ENCODE results near the gene ZNF428. TPM values are rescaled to one million over a fixed set of nuclear protein-coding genes. Genes with fewer than 3 reads are reported as not detected.

Gene ZNF428
- polyA plus RNA-seq, 1 of the 3 experiments (the other 2 are of a cell fraction) = 79.5 TPM

- Histone ChIP-seq H3K9me3 (no peaks in the 10 kb centered on the region), H3K27ac (ENCODE audit: low read depth in 2 of 2, low read length in 1 of 2) (no peak overlapping the region), H3K4me2 (no peak overlapping the region), H4K20me1 (ENCODE audit: insufficient read depth) (no peaks in the 10 kb centered on the region), H3K36me3 (replicated peaks in 1 of 2; ENCODE audit: control insufficient read depth in 1 of 2, insufficient read depth in 2 of 2, low read length in 1 of 2) (peaks cover 11 to 29% of the 10 kb centered on the region in 2 experiments), H3K9me2 (no peaks in the 10 kb centered on the region), H3K27me3 (ENCODE audit: insufficient read depth) (no peaks in the 10 kb centered on the region), H2AFZ (ENCODE audit: low read depth) (no peak overlapping the region), H3K4me1 (ENCODE audit: control insufficient read depth in 1 of 2, insufficient read depth in 2 of 2, low read depth in 1 of 2, low read length in 1 of 2) (peaks cover 0 to 15% of the 10 kb centered on the region in 2 experiments; a peak in 1 of 4 replicates), H3F3A (replicated peaks; ENCODE audit: insufficient read depth) (peaks cover 30% of the 10 kb centered on the region), H3K9ac (no peak overlapping the region), H3K4me3 (ENCODE audit: low read depth in 2 of 2, low read length in 1 of 2) (no peak overlapping the region), H3K79me2 (ENCODE audit: insufficient read depth) (peaks cover 55% of the 10 kb centered on the region)
- DNase-seq = no peak
- CTCF ChIA-PET = interaction anchor here (0.7 to 1.9 kb wide), 5 partner anchors 16 to 175 kb away, joined by 3 to 5 read pairs (median 3); no protein-coding TSS in a partner anchor
- POLR2A ChIA-PET = no interaction called here
- TF ChIP-seq RAD21 (IDR thresholded peaks at IDR 0.05; ENCODE audit: low read length) (no peak), USF1 (IDR thresholded peaks at IDR 0.05; ENCODE audit: borderline replicate concordance, low read depth) (no peak), TAF1 (IDR thresholded peaks at IDR 0.05; ENCODE audit: borderline replicate concordance, low read depth, low read length) (no peak), YY1 (IDR thresholded peaks at IDR 0.05; ENCODE audit: low read depth) (no peak), RCOR1 (IDR thresholded peaks at IDR 0.05; ENCODE audit: low read length) (no peak), MXI1 (IDR thresholded peaks at IDR 0.05; ENCODE audit: low read depth, low read length) (no peak), FOXM1 (IDR thresholded peaks at IDR 0.05; ENCODE audit: low read depth) (no peak), GABPA (IDR thresholded peaks at IDR 0.05; ENCODE audit: low read depth) (no peak), RFX5 (IDR thresholded peaks at IDR 0.05; ENCODE audit: low read length) (no peak), ZBTB33 (IDR thresholded peaks at IDR 0.05; ENCODE audit: borderline replicate concordance, low read depth) (no peak), JUND (IDR thresholded peaks at IDR 0.05) (no peak), FOSL2 (IDR thresholded peaks at IDR 0.05; ENCODE audit: borderline replicate concordance, low read depth) (no peak), FOXJ3 (CRISPR knock-in tag; IDR thresholded peaks at IDR 0.05) (no peak), TEAD4 (IDR thresholded peaks at IDR 0.05; ENCODE audit: borderline replicate concordance, insufficient read depth) (no peak), NRF1 (IDR thresholded peaks at IDR 0.05; ENCODE audit: low read depth, low read length) (no peak), EP300 (IDR thresholded peaks at IDR 0.05; ENCODE audit: borderline replicate concordance in 1 of 2, low read depth in 1 of 2, low read length in 1 of 2) (no peak)
- WGBS (ENCODE audit: low lambda C conversion rate) = 97% methylated on average over 4 of the region's 4 CpGs
These were observed 19.7 kb downstream of the ZNF428 start for GRCh38 chr19:43599635-43600295.
